Measurements from ENCODE around the gene VASN.

The VASN gene

DNA sequence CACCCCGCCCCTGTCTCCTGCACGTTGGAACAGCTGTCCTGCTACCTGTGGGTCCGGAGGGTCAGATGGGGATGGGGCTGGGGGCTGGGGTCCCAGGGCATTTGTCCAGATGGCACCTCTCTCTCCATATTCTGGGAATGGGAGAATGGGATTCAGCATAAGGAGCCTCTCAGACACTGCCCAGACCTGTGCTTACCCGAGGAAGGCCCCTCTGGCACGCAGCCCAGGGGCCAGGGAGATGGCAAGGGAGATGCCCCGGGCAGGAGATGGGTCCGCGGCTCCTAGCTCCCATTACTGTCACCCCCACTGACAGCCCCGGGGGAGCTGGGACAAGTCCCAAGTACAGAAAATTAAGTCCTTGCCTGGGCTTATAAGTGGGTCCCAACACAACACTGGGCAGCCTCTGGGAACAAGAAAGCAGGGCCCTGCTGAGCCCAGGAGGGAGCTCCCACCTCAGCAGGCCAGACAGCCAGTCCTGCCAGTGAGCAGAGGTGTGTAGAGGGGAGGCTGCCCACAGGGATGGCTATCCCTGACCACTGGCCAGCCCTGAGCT lies 1.8 kb downstream of the VASN start:
- no peak for DNase-seq

DNA sequence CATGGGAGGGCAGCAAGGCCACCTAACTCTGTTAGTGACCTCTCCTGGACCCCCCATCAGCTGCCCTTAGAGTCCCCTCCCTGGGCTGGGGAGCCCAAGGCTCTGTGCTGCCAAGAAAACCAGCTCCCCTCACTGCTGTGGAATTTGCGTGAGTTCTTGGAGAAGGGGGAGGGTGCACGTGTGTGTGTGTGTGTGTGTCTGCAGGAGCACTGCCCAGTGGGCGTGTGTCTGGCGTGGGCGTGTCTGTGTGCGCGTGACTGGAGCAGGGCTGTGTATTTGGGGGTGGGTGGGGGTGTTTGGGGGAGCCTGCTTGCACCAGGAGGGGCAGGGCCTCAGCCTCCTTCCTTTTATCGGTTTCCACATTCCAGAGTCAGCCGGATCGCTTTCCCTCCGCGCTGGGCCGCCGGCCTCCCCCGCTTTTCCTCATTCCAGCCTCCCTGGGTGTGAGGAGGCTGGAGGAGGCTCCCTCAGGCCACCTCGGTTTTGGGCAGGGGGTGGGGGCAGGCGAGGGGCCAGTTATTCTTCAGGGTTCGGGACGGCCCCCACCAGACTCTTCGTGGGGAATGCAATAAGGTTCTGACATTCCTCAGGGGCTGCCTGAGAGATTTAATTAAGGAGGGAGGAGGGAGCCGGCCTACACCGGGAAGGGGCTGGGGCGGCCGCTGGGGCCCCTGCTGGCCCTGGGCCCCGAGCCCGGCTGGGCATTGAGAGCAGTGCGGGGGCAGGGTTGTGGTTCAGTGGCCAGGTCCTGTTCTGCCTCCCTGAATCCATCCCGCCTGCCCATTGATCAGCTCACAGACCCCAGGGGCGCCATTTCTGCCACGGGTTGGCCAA lies 2.5 kb downstream of the VASN start:
- no peak for DNase-seq

DNA sequence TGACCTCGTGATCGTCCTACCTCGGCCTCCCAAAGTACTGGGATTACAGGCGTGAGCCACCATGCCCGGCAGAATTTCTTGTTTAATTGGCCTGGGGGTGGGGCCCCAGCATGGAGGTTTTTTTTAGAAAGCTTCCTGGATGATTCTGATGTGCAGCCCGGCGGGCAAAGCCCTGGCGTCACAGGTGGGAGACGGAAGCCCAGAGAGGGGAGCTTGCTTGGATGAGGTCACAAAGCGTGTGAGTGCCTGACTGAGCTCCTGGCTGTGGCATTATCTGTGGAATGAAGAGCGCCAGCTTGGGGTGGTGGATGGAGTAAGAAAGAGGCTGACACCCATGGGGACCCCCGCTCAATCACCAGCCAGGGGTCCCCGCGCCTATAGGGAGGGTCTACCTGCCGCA lies 4.1 kb downstream of the VASN start:
- no peak for DNase-seq

- DNase-seq: no peak
Measured at GRCh38 chr16:4376126-4376892, 4.7 kb downstream of the VASN start.

GRCh38 chr16:4376893-4377572 lies 5.4 kb downstream of the VASN start:
- DNase-seq: no peak

DNA sequence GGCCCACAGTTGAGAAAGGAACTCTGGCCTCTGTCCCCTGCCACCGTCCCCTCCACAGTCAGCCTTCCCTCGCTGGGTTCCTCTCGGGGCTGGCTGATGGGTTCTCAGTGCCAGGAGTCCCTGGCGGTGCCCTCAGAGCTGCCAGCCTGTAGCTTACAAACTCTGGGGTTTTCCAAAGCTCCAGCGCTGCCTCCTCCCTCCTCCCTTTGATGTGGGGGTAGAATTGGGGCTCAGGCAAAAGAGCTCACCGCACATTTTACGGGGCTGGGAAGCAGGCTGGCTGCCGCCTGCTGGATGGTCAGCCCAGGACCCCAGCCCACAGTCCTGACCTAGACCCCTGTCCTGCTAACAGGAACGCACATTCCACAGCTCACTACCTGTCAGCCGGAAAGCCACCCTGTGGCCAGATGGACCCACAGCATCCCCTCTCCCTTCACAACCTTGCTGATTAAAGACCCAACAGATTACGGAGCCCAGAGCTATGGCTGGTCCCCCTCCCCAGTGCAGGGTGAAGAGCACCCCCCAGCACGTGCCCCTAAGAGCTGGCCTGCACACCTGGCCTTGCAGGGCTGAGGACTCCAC lies 6.0 kb downstream of the VASN start:
- DNase-seq: no peak

DNA sequence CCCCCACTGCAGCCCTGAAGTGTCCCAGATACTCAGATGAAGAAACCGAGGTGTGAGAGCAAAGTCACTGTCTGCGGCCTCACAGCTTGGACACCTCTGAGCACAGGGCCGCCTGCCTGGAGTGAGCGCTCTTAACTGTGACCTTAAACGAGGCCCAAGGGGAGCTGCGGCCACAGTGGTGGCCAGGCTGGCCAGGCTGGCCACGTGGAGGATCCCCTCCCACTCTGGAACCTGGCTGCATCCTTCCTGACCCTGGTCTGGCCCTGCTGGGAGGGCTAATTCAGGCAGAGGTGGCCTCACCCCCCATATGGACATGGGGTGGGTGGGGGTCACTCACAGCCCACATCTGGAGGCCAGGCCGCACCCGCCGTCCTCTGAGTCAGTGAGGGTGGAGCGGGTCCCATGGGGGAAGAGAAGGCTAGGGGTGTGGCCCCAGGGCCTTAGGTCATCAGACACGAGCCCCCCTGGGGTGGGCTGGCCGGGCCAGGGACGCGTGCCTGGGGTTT lies 6.6 kb downstream of the VASN start:
- DNase-seq: no peak

DNA sequence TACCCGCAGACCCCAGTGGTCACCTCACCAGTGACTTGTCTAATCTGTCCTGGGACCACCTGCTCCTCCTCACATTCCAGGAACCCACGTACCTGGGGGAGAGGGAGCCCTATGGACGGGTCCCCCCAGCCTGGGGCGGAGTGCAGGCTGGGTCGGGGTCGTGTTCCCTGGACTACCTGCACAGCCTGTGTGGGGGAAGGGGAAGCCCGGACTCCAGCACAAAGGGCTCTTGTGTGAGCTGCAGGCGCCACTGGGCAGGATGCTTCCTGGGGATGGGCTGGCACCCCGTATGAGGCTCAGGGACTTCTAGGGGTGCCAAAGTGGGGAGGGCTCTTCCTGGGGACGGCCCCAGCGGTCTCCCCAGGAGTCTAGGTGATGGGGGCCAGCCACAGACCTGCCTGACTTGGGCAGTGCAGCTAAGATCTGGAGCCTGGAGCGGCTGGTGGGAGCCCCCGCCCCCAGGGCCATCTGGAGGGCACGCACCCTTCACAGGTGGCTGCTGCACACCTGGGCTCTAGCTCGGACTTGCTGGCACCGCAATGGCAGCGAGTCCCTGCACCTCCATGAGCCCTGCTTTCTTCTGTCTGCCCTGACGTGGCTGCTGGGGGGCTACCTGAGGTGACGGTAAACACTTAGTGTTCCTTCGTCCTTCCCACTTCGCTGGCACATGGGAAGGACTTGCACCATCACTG lies 7.5 kb downstream of the VASN start:
- DNase-seq: no peak

- no peak for DNase-seq
Measured at GRCh38 chr16:4380119-4381063, 8.7 kb downstream of the VASN start.

DNA sequence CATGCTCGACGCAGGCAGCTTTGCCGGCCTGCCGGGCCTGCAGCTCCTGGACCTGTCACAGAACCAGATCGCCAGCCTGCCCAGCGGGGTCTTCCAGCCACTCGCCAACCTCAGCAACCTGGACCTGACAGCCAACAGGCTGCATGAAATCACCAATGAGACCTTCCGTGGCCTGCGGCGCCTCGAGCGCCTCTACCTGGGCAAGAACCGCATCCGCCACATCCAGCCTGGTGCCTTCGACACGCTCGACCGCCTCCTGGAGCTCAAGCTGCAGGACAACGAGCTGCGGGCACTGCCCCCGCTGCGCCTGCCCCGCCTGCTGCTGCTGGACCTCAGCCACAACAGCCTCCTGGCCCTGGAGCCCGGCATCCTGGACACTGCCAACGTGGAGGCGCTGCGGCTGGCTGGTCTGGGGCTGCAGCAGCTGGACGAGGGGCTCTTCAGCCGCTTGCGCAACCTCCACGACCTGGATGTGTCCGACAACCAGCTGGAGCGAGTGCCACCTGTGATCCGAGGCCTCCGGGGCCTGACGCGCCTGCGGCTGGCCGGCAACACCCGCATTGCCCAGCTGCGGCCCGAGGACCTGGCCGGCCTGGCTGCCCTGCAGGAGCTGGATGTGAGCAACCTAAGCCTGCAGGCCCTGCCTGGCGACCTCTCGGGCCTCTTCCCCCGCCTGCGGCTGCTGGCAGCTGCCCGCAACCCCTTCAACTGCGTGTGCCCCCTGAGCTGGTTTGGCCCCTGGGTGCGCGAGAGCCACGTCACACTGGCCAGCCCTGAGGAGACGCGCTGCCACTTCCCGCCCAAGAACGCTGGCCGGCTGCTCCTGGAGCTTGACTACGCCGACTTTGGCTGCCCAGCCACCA lies 9.7 kb downstream of the VASN start:
- DNase-seq: no peak

GRCh38 chr16:4381935-4382794 lies 10.5 kb downstream of the VASN start:
- no peak for DNase-seq

- DNase-seq: no peak
Measured at GRCh38 chr16:4382795-4383357, 11.2 kb downstream of the VASN start.

GRCh38 chr16:4383591-4384444 lies 12.2 kb downstream of the VASN start:
- no peak for DNase-seq

GRCh38 chr16:4384509-4384942 lies 12.9 kb downstream of the VASN start:
- no peak for DNase-seq

DNA sequence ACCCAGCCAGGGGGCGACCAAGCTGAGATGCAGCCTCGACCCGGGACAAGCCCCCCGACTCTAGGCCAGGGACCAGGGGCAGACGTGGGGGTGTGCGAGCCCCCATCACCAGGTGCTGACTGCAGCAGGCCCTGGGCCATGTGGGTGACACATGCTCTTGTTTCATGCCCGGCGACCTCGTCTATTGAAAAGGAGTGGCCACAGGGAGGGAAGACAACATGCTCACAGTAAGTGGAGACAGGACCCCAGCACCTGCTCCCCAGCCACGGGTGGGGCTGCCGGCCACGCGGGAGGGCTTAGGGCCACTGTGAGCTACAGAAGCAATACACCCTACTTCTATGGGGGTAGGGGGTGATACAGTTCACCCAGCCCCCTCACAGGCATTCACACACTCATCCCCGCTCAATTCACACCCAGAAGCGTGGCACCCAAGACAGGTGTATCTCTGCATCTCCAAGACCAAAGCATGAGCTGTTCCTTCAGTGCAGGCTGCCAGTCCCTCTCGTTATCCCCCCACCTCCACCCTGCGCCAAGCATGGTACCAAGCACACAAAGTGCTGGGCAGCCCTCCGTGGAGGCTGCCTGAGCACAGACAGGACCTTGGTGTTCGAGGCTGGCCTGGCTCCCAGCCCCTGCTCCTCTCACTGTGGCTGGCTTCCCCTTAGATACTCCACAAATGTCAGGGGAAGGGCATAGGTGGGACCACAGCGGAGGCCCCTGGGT lies 13.6 kb downstream of the VASN start:
- DNase-seq: no peak

DNA sequence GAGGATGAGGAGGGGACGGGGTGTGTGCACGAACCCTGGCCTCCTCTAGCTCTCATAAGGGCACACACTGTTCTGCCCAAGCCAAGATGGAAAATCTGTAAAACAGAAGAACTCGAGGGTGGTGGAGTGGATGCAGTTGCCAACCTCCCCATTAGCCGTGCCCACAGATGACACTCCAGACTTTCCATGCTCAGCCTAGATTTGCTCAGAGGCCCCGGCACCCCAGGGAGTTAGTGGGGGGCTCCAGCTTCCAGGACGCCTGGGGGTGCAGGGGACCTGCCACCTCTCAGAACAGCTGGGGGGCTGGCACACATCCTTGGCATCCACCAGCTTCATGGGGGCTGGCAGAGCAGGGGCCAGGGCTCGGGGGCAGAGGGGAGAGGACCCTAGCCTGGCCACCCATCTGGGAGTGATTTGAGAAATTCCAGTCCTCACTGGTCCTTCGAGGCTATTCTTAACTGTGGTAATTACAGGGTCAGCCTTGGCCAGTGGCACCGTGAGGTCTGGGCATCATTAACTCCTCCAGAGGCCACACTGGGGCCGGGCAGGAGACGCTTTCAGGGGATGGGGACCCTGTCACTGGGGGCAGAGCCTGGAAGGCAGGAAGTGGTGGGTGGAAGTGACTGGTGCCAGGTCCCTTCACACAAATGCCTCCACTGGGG lies 14.3 kb downstream of the VASN start:
- no peak for DNase-seq
